Measurements from ENCODE around the gene TAF1A.

GRCh38 chr1:222592171-222592570 lies 2.4 kb upstream of the TAF1A start:
- no peak for TF ChIP-seq POLR2AphosphoS5 (IDR thresholded peaks at IDR 0.05; ENCODE audit: low read depth, low read length)
- no peak for TF ChIP-seq TAF1 (IDR thresholded peaks at IDR 0.05; ENCODE audit: borderline replicate concordance, insufficient read depth, low read length)
- no peak for TF ChIP-seq SIN3A (IDR thresholded peaks at IDR 0.05; ENCODE audit: borderline replicate concordance, insufficient read depth, low read length)

All from PFSK-1 (cell line).